Vagina (tissue), 2 donors: ENCODE data around the gene BIRC7. TPM values are rescaled to one million over a fixed set of nuclear protein-coding genes. Genes with fewer than 3 reads are reported as not detected.

Experiments used
- DNase-seq, 2 donors: peaks; one replicate each; pipeline ENCODE4 v3.0.0-alpha.2; 2017; ENCODE audit errors: extremely low spot score in 2 of 2
- H3K27ac ChIP-seq: fragments of 200-600 bp; sonication (generic); one replicate; pipeline ENCODE4 v1.5.1; 2019
- H3K27me3 ChIP-seq: fragments of 200-600 bp; sonication (generic); one replicate; pipeline ENCODE4 v1.5.1; 2019
- H3K36me3 ChIP-seq, 2 donors: fragments of 200-600 bp; sonication (generic); one replicate each; pipeline ENCODE4 v1.5.1; 2017 to 2019
- H3K4me1 ChIP-seq: fragments of 200-600 bp; sonication (generic); one replicate; pipeline ENCODE4 v1.5.1; 2019
- H3K4me3 ChIP-seq, 2 donors: fragments of 200-600 bp; sonication (generic); 1 replicate in 1 of 2; 2 replicates in 1 of 2; pipeline ENCODE4 v1.5.1; 2016 to 2019
- H3K9me3 ChIP-seq: fragments of 200-600 bp; sonication (generic); one replicate; pipeline ENCODE4 v1.5.1; 2019
- POLR2A ChIP-seq, 2 donors: fragments of 450-650 bp; IDR thresholded peaks; one replicate each; pipeline ENCODE4 v1.6.1; 2017; ENCODE audit warnings: antibody characterized with exemption in 2 of 2, mild to moderate bottlenecking in 2 of 2, moderate library complexity in 2 of 2
- POLR2AphosphoS5 ChIP-seq, 2 donors: sonication (generic); formaldehyde crosslinking; IDR thresholded peaks; one replicate each; pipeline ENCODE4 v1.9.0; 2017; ENCODE audit warnings: antibody characterized with exemption in 2 of 2, mild to moderate bottlenecking in 2 of 2, low read depth in 1 of 2; ENCODE audit not compliant: insufficient read depth in 1 of 2
- intact Hi-C: fragments of 100-400 bp; cut with DNase I; formaldehyde crosslinking; loops from one replicate; pipeline ENCODE4 v1.15.1; 2023
- total RNA-seq: library from RNA; depleted of rRNA; stranded (reverse); fragments of >200 nt; gene quantifications from one replicate; pipeline ENCODE4 v1.2.3, GENCODE V29; 2016
- TF ChIP-seq, protein P1 (sequence below), 3 experiments: fragments of 450-650 bp in 2 of 3; fragments of 200-600 bp in 1 of 3; sonication (generic) in 1 of 3; IDR thresholded peaks; one replicate each; pipeline ENCODE4 v1.5.1; 2017 to 2019; ENCODE audit warnings: antibody characterized with exemption in 3 of 3, mild to moderate bottlenecking in 2 of 3, moderate library complexity in 2 of 3

BIRC7 gene
- total RNA-seq, 1 donor from 2014 or later: 2.7 TPM

DNA sequence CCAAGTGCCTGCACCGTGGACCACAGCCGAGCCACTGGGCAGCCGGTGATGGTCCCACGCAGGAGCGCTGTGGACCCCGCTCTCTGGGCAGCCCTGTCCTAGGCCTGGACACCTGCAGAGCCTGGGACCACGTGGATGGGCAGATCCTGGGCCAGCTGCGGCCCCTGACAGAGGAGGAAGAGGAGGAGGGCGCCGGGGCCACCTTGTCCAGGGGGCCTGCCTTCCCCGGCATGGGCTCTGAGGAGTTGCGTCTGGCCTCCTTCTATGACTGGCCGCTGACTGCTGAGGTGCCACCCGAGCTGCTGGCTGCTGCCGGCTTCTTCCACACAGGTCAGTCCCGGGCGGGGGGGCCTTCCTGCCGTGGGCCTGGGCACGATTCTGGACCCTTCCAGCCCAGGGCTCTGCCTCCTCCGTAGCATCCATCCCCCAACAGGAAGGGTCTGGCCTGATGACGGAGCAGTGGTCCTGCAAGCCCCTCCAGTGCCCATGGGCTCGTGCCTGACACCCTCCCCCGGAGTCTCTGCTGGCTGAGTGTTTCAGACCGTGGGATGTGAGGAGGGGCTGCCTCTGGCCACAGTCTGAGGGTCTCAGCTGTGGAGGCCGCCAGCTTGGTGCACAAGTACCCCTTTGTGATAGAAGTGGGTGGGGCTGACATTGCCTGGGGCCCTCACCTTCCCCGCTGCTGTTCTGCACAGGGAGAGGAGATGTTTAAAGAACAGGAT lies 572 bp downstream of the BIRC7 start:
- TF ChIP-seq POLR2A (IDR thresholded peaks at IDR 0.05) (no peak), POLR2AphosphoS5 (IDR thresholded peaks at IDR 0.05; ENCODE audit: insufficient read depth in 1 of 2, low read depth in 1 of 2) (no peak)
- TF ChIP-seq, protein P1, sequence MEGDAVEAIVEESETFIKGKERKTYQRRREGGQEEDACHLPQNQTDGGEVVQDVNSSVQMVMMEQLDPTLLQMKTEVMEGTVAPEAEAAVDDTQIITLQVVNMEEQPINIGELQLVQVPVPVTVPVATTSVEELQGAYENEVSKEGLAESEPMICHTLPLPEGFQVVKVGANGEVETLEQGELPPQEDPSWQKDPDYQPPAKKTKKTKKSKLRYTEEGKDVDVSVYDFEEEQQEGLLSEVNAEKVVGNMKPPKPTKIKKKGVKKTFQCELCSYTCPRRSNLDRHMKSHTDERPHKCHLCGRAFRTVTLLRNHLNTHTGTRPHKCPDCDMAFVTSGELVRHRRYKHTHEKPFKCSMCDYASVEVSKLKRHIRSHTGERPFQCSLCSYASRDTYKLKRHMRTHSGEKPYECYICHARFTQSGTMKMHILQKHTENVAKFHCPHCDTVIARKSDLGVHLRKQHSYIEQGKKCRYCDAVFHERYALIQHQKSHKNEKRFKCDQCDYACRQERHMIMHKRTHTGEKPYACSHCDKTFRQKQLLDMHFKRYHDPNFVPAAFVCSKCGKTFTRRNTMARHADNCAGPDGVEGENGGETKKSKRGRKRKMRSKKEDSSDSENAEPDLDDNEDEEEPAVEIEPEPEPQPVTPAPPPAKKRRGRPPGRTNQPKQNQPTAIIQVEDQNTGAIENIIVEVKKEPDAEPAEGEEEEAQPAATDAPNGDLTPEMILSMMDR (IDR thresholded peaks at IDR 0.05): no peak
- Histone ChIP-seq H3K9me3 (no peaks in the 10 kb centered on the region), H3K4me1 (no peaks in the 10 kb centered on the region), H3K4me3 (no peak overlapping the region), H3K27ac (no peak overlapping the region), H3K36me3 (no peaks in the 10 kb centered on the region), H3K27me3 (no peaks in the 10 kb centered on the region)
- no peak for DNase-seq
- intact Hi-C loops: no loop called here

DNA sequence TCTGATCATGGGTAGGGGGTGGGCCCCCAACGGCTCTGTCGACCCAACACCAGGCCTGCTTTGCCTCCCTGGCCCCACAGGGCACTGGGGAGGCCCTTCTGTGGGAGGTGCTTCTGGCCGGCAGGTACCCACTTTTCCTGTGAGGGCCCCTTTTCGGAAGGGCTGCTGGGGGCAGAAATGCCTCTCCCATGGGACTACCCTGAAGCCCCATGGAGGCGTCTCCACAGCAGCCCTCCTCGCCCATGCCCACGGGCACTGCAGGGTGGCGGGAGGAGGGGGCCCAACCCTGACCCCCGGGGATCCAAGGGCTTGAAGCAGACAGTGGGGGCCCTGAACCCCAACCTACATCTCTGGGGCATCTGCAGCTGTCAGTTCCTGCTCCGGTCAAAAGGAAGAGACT lies 2.3 kb downstream of the BIRC7 start:
- DNase-seq: no peak

DNA sequence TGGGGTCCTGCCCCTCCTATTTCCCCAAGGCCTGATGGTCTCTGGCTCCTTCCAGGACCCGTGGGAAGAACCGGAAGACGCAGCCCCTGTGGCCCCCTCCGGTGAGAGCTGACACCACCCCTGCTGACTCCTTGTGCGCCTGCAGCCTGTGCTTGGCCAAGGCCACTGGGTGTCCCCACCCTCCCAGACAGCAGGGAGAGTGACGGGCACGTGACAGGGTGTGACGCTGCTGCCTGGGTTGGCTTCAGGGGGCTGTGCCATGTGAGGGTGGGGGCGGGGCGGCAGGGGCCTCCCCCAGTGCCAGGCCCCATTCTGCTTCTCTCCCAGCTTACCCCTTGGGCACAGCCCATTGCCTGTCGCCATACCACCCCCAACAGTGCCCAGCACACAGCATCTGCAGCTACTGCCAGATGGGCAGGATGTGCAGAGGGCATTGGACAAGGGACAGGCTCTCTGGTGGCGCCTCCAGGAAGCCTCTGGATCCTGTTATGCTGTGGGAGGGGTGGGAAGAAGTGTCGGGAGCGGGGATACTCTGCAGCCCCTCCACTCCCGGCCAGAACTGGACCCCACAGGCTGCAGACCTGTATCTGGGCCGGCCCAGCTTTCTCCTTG lies 2.9 kb downstream of the BIRC7 start:
- no peaks in the 10 kb centered on the region for H3K4me1 ChIP-seq
- DNase-seq: no peak
- H3K9me3 ChIP-seq: no peaks in the 10 kb centered on the region
- no peaks in the 10 kb centered on the region for H3K27me3 ChIP-seq
- intact Hi-C loops: no loop called here
- no peak overlapping the region for H3K4me3 ChIP-seq
- H3K36me3 ChIP-seq: no peaks in the 10 kb centered on the region
- no peak overlapping the region for H3K27ac ChIP-seq
- TF ChIP-seq POLR2A (IDR thresholded peaks at IDR 0.05) (no peak), POLR2AphosphoS5 (IDR thresholded peaks at IDR 0.05; ENCODE audit: insufficient read depth in 1 of 2, low read depth in 1 of 2) (no peak)
- TF ChIP-seq, protein P1 (IDR thresholded peaks at IDR 0.05): no peak

More for the DNA sequence above, 2.3 kb downstream of the BIRC7 start:
- Histone ChIP-seq H3K27me3 (no peaks in the 10 kb centered on the region), H3K27ac (no peak overlapping the region), H3K4me1 (no peaks in the 10 kb centered on the region), H3K9me3 (no peaks in the 10 kb centered on the region), H3K36me3 (no peaks in the 10 kb centered on the region), H3K4me3 (no peak overlapping the region)
- intact Hi-C loops: no loop called here
- TF ChIP-seq POLR2A (IDR thresholded peaks at IDR 0.05) (no peak), POLR2AphosphoS5 (IDR thresholded peaks at IDR 0.05; ENCODE audit: insufficient read depth in 1 of 2, low read depth in 1 of 2) (no peak)
- TF ChIP-seq, protein P1 (IDR thresholded peaks at IDR 0.05): no peak

DNA sequence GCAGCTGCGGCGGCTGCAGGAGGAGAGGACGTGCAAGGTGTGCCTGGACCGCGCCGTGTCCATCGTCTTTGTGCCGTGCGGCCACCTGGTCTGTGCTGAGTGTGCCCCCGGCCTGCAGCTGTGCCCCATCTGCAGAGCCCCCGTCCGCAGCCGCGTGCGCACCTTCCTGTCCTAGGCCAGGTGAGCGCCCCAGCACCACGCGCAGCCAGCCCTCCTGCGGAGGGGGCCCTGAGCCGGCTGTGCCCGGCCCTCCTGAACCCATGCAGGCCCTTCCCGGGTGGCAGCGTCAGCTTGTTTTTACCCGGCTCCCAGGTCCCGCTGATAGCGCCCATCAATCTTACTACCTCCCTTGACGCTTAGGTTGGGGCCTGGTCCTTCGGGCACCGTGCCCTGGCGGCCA lies 3.7 kb downstream of the BIRC7 start:
- Histone ChIP-seq H3K27ac (no peak overlapping the region), H3K9me3 (no peaks in the 10 kb centered on the region), H3K27me3 (no peaks in the 10 kb centered on the region), H3K36me3 (no peaks in the 10 kb centered on the region), H3K4me1 (no peaks in the 10 kb centered on the region), H3K4me3 (no peak overlapping the region)
- DNase-seq: no peak
- TF ChIP-seq, protein P1 (IDR thresholded peaks at IDR 0.05): no peak
- TF ChIP-seq POLR2AphosphoS5 (IDR thresholded peaks at IDR 0.05; ENCODE audit: insufficient read depth in 1 of 2, low read depth in 1 of 2) (no peak), POLR2A (IDR thresholded peaks at IDR 0.05) (no peak)
- intact Hi-C loops: no loop called here

DNA sequence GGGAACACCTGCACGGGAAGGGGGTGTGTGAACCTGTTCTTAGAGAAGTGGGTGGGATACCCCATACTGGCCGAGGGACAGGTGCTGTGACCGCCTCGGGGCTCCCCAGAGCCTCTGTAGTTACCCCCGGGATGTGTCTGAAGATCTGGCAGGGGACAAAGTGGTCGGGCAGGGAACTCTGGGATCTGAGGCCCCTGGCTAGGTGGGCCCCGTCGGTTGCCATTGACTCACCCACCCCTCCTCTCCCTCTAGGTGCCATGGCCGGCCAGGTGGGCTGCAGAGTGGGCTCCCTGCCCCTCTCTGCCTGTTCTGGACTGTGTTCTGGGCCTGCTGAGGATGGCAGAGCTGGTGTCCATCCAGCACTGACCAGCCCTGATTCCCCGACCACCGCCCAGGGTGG lies 4.3 kb downstream of the BIRC7 start:
- Histone ChIP-seq H3K4me3 (no peak overlapping the region), H3K27me3 (no peaks in the 10 kb centered on the region), H3K4me1 (no peaks in the 10 kb centered on the region), H3K27ac (no peak overlapping the region), H3K9me3 (no peaks in the 10 kb centered on the region), H3K36me3 (no peaks in the 10 kb centered on the region)
- TF ChIP-seq POLR2AphosphoS5 (IDR thresholded peaks at IDR 0.05; ENCODE audit: insufficient read depth in 1 of 2, low read depth in 1 of 2) (no peak), POLR2A (IDR thresholded peaks at IDR 0.05) (no peak)
- TF ChIP-seq, protein P1 (IDR thresholded peaks at IDR 0.05): no peak
- DNase-seq: no peak
- intact Hi-C loops: no loop called here
